Measurements from ENCODE around the gene DIS3L2. TPM values are rescaled to one million over a fixed set of nuclear protein-coding genes. Genes with fewer than 3 reads are reported as not detected.

Gene DIS3L2
- total RNA-seq, 1 experiment from 2014 or later: 19.9 TPM

DNA sequence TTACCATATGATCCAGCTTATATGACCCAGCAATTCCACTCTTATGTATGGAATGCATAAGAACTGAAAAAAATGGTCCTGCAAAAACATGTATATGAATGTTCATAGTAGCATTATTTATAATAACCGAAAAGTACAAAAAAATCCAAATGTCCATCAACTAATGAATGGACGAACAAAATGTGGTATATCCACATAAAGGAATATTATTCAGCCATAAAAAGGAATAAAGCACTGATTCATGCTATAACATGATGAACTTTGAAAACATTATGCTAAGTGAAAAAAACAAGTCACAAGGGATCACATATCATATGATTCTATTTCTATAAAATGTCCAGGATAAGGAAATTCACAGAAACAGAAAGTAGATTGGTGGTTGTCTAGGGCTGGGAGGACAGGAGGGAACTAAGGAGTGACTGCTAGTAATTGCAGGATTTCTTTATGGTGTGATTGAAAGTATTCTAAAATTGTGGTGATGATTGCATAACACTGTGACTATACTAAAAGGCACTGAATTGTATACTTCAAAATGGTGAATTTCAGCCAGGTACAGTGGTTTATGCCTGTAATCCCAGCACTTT, 10.0 kb upstream of the DIS3L2 start:
- no peak for DNase-seq (ENCODE audit: low read depth)

- DNase-seq (ENCODE audit: low read depth): no peak
These were observed 5.6 kb upstream of the DIS3L2 start for GRCh38 chr2:231955758-231956472.

DNA sequence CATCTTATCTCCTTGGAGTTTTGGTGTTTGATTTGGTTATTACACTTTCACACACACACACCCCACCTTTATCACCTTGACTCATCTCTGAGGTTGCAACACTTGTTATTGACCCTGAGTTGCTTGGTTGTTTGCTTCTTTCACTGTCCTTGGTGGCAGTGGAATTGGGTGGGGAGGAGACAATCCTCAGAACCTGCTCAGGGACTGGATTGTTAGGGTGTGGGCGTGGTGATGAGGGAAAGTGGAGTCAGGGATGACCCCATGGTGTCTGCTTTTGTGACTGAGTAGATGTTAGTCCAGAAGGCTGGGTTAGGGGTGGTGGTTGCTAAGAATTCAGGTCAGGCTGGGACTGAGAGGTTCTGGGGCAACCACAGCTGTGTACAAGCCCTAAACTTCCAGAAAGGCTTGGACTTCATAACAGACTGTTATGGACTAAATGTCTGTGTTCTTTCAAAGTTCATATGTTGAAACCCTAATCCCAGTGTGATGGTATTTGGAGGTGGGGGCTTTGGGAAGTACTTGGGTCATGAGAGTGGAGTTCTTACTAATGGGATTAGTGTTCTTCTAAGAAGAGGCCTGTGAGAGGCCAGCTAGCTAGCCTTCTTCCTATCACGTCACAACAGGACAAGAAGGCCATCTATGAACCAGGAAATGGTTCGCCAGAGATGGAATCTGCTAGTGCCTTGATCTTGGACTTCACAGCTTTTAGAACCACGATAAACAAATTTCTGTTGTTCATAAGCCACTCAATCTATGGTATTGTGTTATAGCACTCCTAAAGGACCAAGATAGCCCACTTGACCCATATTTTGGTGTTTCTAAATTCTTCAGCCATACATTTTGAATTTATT, 3.4 kb upstream of the DIS3L2 start:
- no peak for DNase-seq (ENCODE audit: low read depth)

DNA sequence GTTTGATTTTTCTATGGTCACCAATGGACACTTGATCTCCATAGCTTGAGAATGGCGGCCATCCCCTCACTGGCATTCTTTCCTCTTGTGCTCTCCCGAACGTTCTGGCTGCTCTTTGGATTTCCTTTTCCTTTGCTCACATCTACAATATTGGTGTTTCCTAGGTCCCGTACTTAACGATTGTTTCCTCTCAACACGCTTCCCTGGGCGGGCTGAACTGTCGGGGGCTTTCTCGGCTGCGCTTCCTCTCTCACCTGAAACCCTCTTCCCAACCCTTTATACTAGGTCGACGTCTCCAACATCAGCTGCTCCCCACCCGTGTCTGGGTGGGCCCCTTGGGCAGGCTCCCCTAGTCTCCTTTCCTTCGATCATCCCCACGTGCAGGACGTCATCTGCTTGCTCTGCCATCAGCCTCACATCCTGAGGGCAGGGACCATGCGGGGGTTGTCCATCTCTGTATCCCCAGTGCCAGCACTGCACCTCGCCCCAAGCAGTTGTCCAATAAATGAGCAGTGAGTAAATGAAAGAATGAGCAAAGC, 634 bp upstream of the DIS3L2 start:
- no peak for DNase-seq (ENCODE audit: low read depth)

- DNase-seq (ENCODE audit: low read depth): no peak
These were observed 3.6 kb downstream of the DIS3L2 start for GRCh38 chr2:231965102-231965501.

- DNase-seq (ENCODE audit: low read depth): no peak
These were observed 5.4 kb downstream of the DIS3L2 start for GRCh38 chr2:231966886-231967285.

GRCh38 chr2:231968820-231969219, 7.3 kb downstream of the DIS3L2 start:
- DNase-seq (ENCODE audit: low read depth): no peak

GRCh38 chr2:231970461-231970860, 8.9 kb downstream of the DIS3L2 start:
- DNase-seq (ENCODE audit: low read depth): no peak

- DNase-seq (ENCODE audit: low read depth): no peak
These were observed 13.5 kb downstream of the DIS3L2 start for GRCh38 chr2:231975001-231975400.

- no peak for DNase-seq (ENCODE audit: low read depth)
These were observed 15.9 kb downstream of the DIS3L2 start for GRCh38 chr2:231977430-231977829.

DNA sequence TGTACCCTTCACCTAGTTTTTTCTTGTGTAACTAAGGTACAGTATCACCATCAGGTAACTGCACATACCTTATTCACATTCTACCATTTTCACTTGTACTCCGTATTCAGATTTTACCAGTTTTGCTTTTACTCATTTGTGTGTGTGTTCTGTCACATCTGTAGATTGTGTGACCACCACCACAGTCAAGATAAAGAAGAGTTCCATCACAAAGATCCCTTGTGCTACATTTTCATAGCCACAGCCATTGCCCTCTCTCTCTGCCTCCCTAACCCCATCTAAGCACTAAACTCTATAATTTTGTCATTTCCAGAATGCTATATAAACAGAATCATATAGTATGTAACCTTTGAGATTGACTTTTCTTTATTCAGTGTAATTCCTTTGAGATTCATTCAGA, 23.5 kb downstream of the DIS3L2 start:
- DNase-seq (ENCODE audit: low read depth): no peak

GRCh38 chr2:231985823-231986261, 24.3 kb downstream of the DIS3L2 start:
- DNase-seq (ENCODE audit: low read depth): no peak

DNA sequence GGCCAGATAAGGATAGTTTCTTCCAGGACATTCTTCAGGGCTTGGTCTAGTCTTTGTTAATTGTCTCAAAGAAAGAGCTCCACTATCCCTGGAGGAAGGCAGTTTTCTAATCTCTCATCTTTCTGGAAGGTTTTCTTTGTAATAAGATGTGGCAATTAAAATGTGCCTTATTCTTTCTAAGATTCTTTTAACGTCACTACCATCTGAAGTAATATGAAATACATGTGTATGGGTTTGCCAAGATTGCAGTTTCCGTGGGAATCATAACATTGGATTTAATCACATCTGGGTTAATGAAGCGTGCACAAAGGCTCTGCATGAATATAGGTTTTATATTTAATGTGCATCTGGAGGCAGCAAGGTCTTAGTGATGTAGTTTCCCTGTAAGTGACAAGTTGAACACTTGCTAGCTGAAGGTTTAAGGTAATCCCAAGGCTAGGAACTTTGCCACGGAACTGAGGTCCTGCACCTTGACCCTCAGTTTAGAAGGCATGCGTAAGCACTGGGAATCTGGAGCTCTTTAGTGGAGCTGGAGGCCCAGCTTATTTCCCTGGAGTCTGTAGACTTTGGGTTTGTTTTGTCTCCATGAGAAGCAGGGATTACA, 25.7 kb downstream of the DIS3L2 start:
- no peak for DNase-seq (ENCODE audit: low read depth)

DNA sequence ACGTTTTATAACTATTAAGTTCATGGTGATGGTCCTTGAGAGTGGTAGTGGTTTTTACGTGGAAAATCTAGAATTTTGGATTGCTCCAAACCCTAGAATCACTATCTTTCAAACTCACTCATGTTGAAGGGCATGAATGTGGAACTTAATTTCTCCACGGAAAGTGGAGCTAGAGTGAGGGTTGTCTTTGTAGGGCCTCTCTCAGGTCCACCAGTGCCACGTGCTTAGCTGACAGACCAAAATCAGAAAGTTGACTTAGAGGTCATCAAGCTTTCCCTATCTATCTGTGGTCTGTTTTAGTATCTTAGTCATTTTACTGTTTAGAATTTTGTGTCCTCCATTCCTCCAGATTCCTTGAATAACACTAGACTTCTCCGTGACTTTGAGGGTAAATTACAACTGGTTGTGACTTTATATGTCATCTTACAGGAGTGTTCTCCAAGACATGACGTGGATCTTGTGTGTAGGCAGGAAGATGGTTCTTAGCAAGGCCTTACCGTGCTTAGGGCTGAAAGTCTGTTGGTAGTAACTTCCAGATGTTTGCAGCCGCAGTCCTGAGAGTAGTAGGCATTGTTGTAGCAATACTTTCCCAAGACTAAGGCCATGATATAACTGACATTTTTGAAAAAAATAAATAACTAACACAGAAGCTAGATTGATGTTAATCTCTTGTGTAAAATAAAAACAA, 26.8 kb downstream of the DIS3L2 start:
- DNase-seq (ENCODE audit: low read depth): no peak

- DNase-seq (ENCODE audit: low read depth): no peak
These were observed 30.2 kb downstream of the DIS3L2 start for GRCh38 chr2:231991664-231992063.

DNA sequence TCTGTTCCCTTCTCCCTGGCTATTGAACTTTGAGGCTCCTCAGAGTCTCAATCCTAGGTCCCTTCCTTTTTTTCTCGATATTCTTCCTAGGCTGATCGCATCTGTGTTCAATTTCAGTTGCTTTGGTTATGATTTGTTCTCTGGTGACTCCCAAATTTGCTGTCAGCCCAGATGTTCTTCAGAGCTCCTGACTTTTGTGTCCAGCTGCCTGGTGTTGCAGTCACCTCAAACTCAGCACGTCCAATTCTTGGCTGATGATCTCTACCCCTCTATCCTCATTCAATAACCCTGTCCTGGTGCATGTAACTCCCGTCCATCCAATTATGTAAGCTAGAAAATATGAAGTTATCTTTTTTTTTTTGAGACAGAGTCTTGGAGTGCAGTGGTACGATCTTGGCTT, 31.4 kb downstream of the DIS3L2 start:
- no peak for DNase-seq (ENCODE audit: low read depth)

- no peak for DNase-seq (ENCODE audit: low read depth)
These were observed 35.5 kb downstream of the DIS3L2 start for GRCh38 chr2:231996797-231997540.

GRCh38 chr2:231998046-231998445, 36.5 kb downstream of the DIS3L2 start:
- DNase-seq (ENCODE audit: low read depth): no peak

DNA sequence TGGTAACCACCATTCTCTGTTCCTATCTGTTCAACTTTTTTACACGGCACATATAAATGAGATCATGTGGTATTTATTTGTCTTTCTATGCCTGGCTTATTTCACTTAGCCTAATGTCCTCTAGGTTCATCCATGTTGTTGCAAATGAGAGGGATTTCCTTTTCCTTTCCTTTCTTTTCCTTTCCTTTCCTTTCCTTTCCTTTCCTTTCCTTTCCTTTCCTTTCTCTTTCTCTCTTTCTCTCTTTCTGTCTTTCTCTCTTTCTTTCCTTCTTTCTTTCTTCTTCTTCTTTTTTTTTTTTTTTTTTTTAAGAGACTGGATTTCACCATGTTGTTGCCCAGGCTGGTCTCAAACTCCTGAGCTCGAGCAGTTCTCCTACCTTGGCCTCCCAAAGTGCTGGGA, 38.9 kb downstream of the DIS3L2 start:
- no peak for DNase-seq (ENCODE audit: low read depth)

DNA sequence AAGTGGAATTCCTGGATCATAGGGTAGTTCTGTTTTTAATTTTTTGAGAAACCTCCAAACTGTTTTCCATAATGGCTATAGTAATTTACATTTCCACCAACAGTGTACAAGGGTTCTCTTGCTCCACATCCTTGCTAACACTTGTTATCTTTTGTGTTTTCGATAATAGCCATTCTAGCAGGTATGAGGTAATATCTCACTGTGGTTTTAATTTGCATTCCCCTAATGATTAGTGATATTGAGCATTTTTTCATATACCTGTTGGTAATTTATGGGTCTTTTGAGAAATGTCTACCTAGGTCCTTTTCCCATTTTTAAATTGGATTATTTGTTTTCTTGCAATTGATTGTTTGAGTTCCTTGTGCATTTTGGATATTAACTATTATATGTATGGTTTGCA, 39.6 kb downstream of the DIS3L2 start:
- no peak for DNase-seq (ENCODE audit: low read depth)

- no peak for DNase-seq (ENCODE audit: low read depth)
These were observed 44.7 kb downstream of the DIS3L2 start for GRCh38 chr2:232006253-232006652.

All from LHCN-M2 (cell line).